ENCODE data around the gene EIF2B2. TPM values are rescaled to one million over a fixed set of nuclear protein-coding genes. Genes with fewer than 3 reads are reported as not detected.

Gene EIF2B2
- total RNA-seq, 4 donors from 2014 or later = 47.0 to 94.8 (median 69.3) TPM

DNA sequence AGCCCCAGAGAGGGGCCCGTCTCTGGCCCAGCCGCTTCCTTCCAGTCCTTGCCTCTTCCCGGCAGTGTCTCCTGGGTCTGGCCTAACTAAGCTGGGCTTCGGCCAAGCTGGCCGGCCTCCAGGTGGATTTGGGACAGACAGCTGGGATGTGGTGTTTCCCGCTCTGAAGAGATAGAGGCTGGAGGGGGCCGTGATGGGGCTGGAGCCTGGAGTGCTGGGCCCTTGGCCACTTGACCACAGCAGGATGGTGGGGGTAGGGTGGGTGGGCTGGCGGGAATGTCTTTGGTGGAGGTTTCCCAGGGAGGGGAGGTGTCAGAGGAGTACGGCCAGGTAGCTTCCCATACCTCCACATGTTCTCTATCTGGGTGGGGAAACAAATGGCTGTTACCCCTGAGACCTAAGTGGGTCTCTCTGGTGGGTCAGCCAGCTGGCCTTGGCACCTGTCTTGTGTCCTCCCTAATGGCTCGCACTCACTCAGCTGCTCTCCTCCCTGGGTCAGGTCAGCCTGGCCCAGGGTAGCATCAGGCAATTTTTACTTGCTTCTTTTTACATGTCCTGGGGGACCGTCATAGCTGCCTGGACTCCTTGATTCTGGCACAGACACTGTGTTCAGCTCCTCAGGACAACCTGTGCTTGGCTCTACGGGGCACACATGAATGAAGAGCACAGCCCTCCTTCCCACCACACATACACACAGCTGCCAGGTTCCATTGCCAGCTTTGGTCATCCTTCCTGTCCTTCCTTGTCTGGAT is 27.5 kb upstream of the EIF2B2 start:
- no peaks in the 10 kb centered on the region for H3K9me3 ChIP-seq
- no peak overlapping the region for H3K4me3 ChIP-seq (replicated peaks in 1 of 3)
- H3K27me3 ChIP-seq = no peaks in the 10 kb centered on the region
- H3K27ac ChIP-seq = no peak overlapping the region
- H3K4me1 ChIP-seq = peaks cover 0 to 36% of the 10 kb centered on the region in 2 donors
- TF ChIP-seq, protein P1, sequence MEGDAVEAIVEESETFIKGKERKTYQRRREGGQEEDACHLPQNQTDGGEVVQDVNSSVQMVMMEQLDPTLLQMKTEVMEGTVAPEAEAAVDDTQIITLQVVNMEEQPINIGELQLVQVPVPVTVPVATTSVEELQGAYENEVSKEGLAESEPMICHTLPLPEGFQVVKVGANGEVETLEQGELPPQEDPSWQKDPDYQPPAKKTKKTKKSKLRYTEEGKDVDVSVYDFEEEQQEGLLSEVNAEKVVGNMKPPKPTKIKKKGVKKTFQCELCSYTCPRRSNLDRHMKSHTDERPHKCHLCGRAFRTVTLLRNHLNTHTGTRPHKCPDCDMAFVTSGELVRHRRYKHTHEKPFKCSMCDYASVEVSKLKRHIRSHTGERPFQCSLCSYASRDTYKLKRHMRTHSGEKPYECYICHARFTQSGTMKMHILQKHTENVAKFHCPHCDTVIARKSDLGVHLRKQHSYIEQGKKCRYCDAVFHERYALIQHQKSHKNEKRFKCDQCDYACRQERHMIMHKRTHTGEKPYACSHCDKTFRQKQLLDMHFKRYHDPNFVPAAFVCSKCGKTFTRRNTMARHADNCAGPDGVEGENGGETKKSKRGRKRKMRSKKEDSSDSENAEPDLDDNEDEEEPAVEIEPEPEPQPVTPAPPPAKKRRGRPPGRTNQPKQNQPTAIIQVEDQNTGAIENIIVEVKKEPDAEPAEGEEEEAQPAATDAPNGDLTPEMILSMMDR (IDR thresholded peaks at IDR 0.05) = no peak
- TF ChIP-seq POLR2A (IDR thresholded peaks at IDR 0.05) = no peak
- 52 to 74% methylated on average over 8 to 11 of the region's 12 CpGs for WGBS, 2 donors
- intact Hi-C loops (cut with DNase I) = no loop called here
- DNase-seq = peak; percentile 55 to 64
- H3K36me3 ChIP-seq = no peaks in the 10 kb centered on the region

DNA sequence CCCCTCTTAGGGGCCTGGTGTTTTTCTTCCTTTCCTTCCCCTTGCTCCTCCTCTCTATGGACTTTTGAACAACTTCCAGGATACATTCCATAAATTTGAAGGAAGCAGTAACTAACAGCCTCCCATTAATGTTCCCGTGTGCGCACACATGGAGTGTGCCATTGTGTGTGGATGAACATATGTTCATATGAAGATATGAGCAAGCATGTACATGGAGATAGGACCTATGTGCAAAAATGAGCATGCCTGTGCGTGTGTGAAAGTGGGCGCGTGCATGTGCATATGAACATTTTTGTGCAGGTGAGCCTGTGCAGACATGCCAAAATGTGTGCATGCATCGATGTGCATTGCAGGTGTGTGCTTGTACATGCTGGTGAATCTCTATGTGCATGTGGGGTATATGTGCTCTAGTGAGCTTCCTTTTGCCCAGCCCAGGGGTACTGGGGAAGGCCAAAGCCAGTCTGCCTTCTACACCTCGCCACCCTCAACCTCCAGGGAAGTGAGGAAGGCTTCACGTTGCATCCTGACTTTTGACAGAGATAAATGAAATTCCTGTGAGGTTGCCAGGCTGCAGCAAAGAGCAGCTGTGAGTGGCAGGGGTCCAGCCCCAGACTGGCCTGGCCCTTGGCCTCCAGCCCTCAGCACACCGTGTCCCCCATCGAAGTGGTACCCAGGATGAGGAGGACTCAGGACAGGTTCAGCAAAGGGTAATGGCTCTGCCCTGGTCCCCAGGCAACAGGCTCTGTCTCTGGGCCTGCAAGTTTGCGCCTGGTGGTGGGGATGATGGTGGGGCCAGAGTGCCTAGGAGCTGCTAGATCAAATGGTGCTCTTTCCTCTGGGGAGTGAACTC is 26.2 kb upstream of the EIF2B2 start:
- 90 to 92% methylated on average over 9 to 11 of the region's 11 CpGs for WGBS, 2 donors
- DNase-seq = no peak
- Histone ChIP-seq H3K27ac (no peak overlapping the region), H3K27me3 (no peaks in the 10 kb centered on the region), H3K4me3 (replicated peaks in 1 of 3) (no peak overlapping the region), H3K4me1 (peaks cover 0 to 48% of the 10 kb centered on the region in 2 donors), H3K36me3 (no peaks in the 10 kb centered on the region), H3K9me3 (no peaks in the 10 kb centered on the region)
- intact Hi-C loops (cut with DNase I) = no loop called here
- TF ChIP-seq POLR2A (IDR thresholded peaks at IDR 0.05) = no peak
- TF ChIP-seq, protein P1 (IDR thresholded peaks at IDR 0.05) = no peak

DNA sequence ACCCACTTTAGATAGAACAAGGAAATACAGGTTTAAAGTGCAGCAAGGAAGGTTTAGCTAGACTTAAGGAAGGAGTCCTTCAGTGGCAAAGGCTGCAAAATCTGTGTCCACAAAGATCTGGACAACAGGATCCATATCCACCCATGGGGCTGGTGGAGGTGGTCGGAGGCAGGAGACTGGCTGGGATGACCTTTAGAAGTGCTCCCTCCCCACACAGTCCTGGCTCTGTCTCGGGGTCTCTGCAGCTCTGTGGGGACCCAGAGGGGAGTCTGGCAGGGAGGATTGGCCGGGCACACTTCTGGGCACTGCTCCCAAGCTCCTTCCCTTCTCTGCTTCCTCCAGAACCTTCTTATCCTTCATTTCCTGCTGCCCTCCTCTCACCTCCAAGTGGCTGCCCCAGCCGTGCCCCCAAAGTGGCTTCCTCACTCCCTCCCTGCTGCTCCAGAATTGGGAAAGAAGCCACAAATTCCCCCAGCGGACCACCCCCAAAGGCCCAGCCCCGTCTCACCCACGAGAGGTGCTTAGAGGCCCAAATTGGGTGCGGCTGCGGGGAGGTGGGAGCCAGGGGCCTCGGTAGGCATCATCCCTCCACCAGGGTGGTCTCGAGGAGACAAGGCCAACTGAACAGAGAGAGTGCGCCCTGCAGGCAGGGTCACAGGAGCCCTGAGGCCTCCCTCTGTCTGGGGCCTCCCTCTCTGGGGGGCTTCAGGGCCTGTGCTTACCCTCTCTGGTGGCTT is 25.4 kb upstream of the EIF2B2 start:
- H3K4me1 ChIP-seq = peaks cover 0 to 48% of the 10 kb centered on the region in 2 donors

DNA sequence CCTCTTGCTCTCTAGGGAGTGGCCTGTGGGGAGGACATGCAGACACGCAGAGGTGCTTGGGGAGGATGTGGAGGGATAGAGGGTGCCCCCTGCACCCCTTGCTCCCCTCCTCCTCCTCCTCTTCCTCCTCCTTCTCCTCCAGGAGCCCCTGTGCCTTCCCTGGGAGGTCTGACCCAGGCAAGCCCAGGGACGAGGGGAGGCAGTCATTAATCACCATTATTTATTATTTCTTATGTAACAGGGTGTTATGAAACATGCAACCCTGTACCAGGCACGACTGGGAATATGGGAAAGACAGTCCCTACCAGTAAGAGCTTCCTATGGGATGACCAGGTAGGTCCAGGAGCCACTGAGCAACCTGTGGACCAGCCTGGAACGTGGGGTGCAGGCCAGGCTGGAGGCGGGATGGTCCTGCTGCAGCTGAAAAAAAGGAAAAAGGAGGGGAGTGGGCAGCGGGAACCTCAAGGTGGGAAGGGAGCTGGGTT is 24.8 kb upstream of the EIF2B2 start:
- 79 to 80% methylated on average over 6 of the region's 6 CpGs for WGBS, 2 donors
- H3K27ac ChIP-seq = no peak overlapping the region
- no peaks in the 10 kb centered on the region for H3K27me3 ChIP-seq
- H3K4me3 ChIP-seq (replicated peaks in 1 of 3) = no peak overlapping the region
- no peak for DNase-seq
- TF ChIP-seq, protein P1 (IDR thresholded peaks at IDR 0.05) = no peak
- TF ChIP-seq POLR2A (IDR thresholded peaks at IDR 0.05) = no peak
- intact Hi-C loops (cut with DNase I) = no loop called here
- no peaks in the 10 kb centered on the region for H3K9me3 ChIP-seq
- peaks cover 0 to 48% of the 10 kb centered on the region in 2 donors for H3K4me1 ChIP-seq
- H3K36me3 ChIP-seq = no peaks in the 10 kb centered on the region

More for the DNA sequence above, 25.4 kb upstream of the EIF2B2 start:
- WGBS, 2 donors = 87 to 89% methylated on average over 11 to 12 of the region's 12 CpGs
- Histone ChIP-seq H3K4me3 (replicated peaks in 1 of 3) (no peak overlapping the region), H3K27me3 (no peaks in the 10 kb centered on the region), H3K27ac (no peak overlapping the region), H3K9me3 (no peaks in the 10 kb centered on the region), H3K36me3 (no peaks in the 10 kb centered on the region)
- DNase-seq = no peak
- TF ChIP-seq POLR2A (IDR thresholded peaks at IDR 0.05) = no peak
- TF ChIP-seq, protein P1 (IDR thresholded peaks at IDR 0.05) = no peak
- intact Hi-C loops (cut with DNase I) = no loop called here
